Upper lobe of left lung (tissue), 6 donors: ENCODE results near the gene PHYKPL. TPM values are rescaled to one million over a fixed set of nuclear protein-coding genes. Genes with fewer than 3 reads are reported as not detected.

Experiments
- ATAC-seq, 2 donors: fragments of 200-7000 bp; cut with Tn5 transposase; one replicate each; pipeline ENCODE4 v1.9.1; 2022; ENCODE audit warnings: mild to moderate bottlenecking in 2 of 2, moderate library complexity in 2 of 2; ENCODE audit not compliant: low FRiP score in 2 of 2
- DNase-seq, 2 donors: peaks; one replicate each; pipeline ENCODE4 v3.0.0-alpha.2; 2019 to 2020
- H3K27ac ChIP-seq, 4 donors: fragments of 200-600 bp; sonication (generic); one replicate each; pipeline ENCODE4 v1.5.1; 2016 to 2019
- H3K27me3 ChIP-seq, 4 donors: fragments of 200-600 bp; sonication (generic); one replicate each; pipeline ENCODE4 v1.5.1; 2017 to 2019
- H3K36me3 ChIP-seq, 4 donors: fragments of 200-600 bp; sonication (generic); one replicate each; pipeline ENCODE4 v1.5.1; 2016 to 2019
- H3K4me1 ChIP-seq, 4 donors: fragments of 200-600 bp; sonication (generic); one replicate each; pipeline ENCODE4 v1.5.1; 2018 to 2019
- H3K4me3 ChIP-seq, 4 donors: fragments of 200-600 bp; sonication (generic); one replicate each; pipeline ENCODE4 v1.5.1; 2017 to 2019; ENCODE audit warnings: mild to moderate bottlenecking in 2 of 4, moderate library complexity in 1 of 4
- H3K9me3 ChIP-seq, 4 donors: fragments of 200-600 bp; sonication (generic); one replicate each; pipeline ENCODE4 v1.5.1; 2018 to 2019
- CTCF ChIP-seq, 6 experiments: fragments of 450-650 bp in 4 of 6; fragments of 200-600 bp in 2 of 6; sonication (generic) in 2 of 6; IDR thresholded peaks; one replicate each; pipeline ENCODE4 v1.5.1; 2016 to 2019; ENCODE audit warnings: antibody characterized with exemption in 6 of 6
- EP300 ChIP-seq, 4 donors: sonication (generic); formaldehyde crosslinking; IDR thresholded peaks; one replicate each; pipeline ENCODE4 v1.5.1; 2017; ENCODE audit warnings: antibody characterized with exemption in 4 of 4, control low read depth in 2 of 4
- POLR2A ChIP-seq, 4 donors: fragments of 450-650 bp; IDR thresholded peaks; one replicate each; pipeline ENCODE4 v1.5.1; 2016 to 2017; ENCODE audit warnings: antibody characterized with exemption in 4 of 4, mild to moderate bottlenecking in 2 of 4
- POLR2AphosphoS5 ChIP-seq, 2 donors: sonication (generic); formaldehyde crosslinking; IDR thresholded peaks; one replicate each; pipeline ENCODE4 v1.5.1; 2017; ENCODE audit warnings: antibody characterized with exemption in 2 of 2
- WGBS, 2 donors: methylation state at CpG; one replicate each; pipeline ENCODE4 v1.1.5; 2017 to 2018; 5-methylcytosine and 5-hydroxymethylcytosine counted together
- total RNA-seq, 6 donors: library from RNA; depleted of rRNA in 4 of 6; stranded (reverse); fragments of >200 nt in 4 of 6; gene quantifications; one replicate each; pipeline versions ENCODE4 v1.1.0 to v1.2.1, GENCODE V29; 2016 to 2021
- donor health status: DM: no; HTN: no; CAD: no; lungs with moderate emphysema.
- donor health status: DM: no; HTN: yes; CAD: no; lungs with severe emphysema.

Gene PHYKPL
- total RNA-seq, 6 donors from 2014 or later = 61.0 to 237 (median 91.9) TPM

- no peak overlapping the region for H3K27ac ChIP-seq
- 80 to 85% methylated on average over 5 of the region's 5 CpGs for WGBS, 2 donors
- no peak for TF ChIP-seq POLR2A (IDR thresholded peaks at IDR 0.05)
- no peak for TF ChIP-seq CTCF (IDR thresholded peaks at IDR 0.05)
- no peak for TF ChIP-seq POLR2AphosphoS5 (IDR thresholded peaks at IDR 0.05)
- no peak for TF ChIP-seq EP300 (IDR thresholded peaks at IDR 0.05)
- no peaks in the 10 kb centered on the region for H3K9me3 ChIP-seq
- peaks cover 9 to 18% (median 13%) of the 10 kb centered on the region in 4 donors for H3K4me1 ChIP-seq
- H3K27me3 ChIP-seq = no peaks in the 10 kb centered on the region
- H3K4me3 ChIP-seq = no peak overlapping the region
- ATAC-seq (no peak), DNase-seq (no peak)
- peaks cover 0 to 87% (median 46%) of the 10 kb centered on the region in 4 donors for H3K36me3 ChIP-seq
Observed at GRCh38 chr5:178223196-178223773, 9.3 kb downstream of the PHYKPL start.

- H3K4me1 ChIP-seq = peaks cover 9 to 18% (median 13%) of the 10 kb centered on the region in 4 donors
- 99% methylated on average over 14 to 15 of the region's 15 CpGs for WGBS, 2 donors
- H3K9me3 ChIP-seq = no peaks in the 10 kb centered on the region
- H3K27ac ChIP-seq = no peak overlapping the region
- H3K36me3 ChIP-seq = peaks cover 0 to 80% (median 37%) of the 10 kb centered on the region in 4 donors
- peak in 1 of 2 donors; percentile 56 for DNase-seq
- no peaks in the 10 kb centered on the region for H3K27me3 ChIP-seq
- no peak for ATAC-seq
- TF ChIP-seq POLR2A (IDR thresholded peaks at IDR 0.05) (no peak), CTCF (IDR thresholded peaks at IDR 0.05) (no peak), EP300 (IDR thresholded peaks at IDR 0.05) (no peak), POLR2AphosphoS5 (IDR thresholded peaks at IDR 0.05) (no peak)
- no peak overlapping the region for H3K4me3 ChIP-seq
Observed at GRCh38 chr5:178222292-178222691, 10.3 kb downstream of the PHYKPL start.

GRCh38 chr5:178221853-178222252, 10.7 kb downstream of the PHYKPL start:
- peaks cover 9 to 18% (median 13%) of the 10 kb centered on the region in 4 donors for H3K4me1 ChIP-seq
- H3K36me3 ChIP-seq = peaks cover 0 to 80% (median 37%) of the 10 kb centered on the region in 4 donors
- H3K27me3 ChIP-seq = no peaks in the 10 kb centered on the region
- WGBS, 2 donors = 92 to 98% methylated on average over 5 of the region's 5 CpGs
- DNase-seq = no peak
- no peak overlapping the region for H3K4me3 ChIP-seq
- TF ChIP-seq CTCF (IDR thresholded peaks at IDR 0.05) = no peak
- no peak for TF ChIP-seq POLR2A (IDR thresholded peaks at IDR 0.05)
- no peak for TF ChIP-seq POLR2AphosphoS5 (IDR thresholded peaks at IDR 0.05)
- TF ChIP-seq EP300 (IDR thresholded peaks at IDR 0.05) = no peak
- H3K9me3 ChIP-seq = no peaks in the 10 kb centered on the region
- H3K27ac ChIP-seq = peak overlapping the region in 1 of 4 donors; percentile 0
- ATAC-seq = no peak

GRCh38 chr5:178221282-178221681, 11.3 kb downstream of the PHYKPL start:
- H3K4me3 ChIP-seq = no peak overlapping the region
- TF ChIP-seq POLR2A (IDR thresholded peaks at IDR 0.05) = no peak
- no peak for TF ChIP-seq POLR2AphosphoS5 (IDR thresholded peaks at IDR 0.05)
- no peak for TF ChIP-seq EP300 (IDR thresholded peaks at IDR 0.05)
- no peak for TF ChIP-seq CTCF (IDR thresholded peaks at IDR 0.05)
- 61 to 69% methylated on average over 3 of the region's 3 CpGs for WGBS, 2 donors
- DNase-seq (no peak), ATAC-seq (peak in 1 of 2 donors; percentile 3)
- H3K9me3 ChIP-seq = no peaks in the 10 kb centered on the region
- peaks cover 0 to 80% (median 40%) of the 10 kb centered on the region in 4 donors for H3K36me3 ChIP-seq
- no peaks in the 10 kb centered on the region for H3K27me3 ChIP-seq
- peak overlapping the region in 1 of 4 donors; percentile 0 for H3K27ac ChIP-seq
- peaks cover 9 to 18% (median 13%) of the 10 kb centered on the region in 4 donors for H3K4me1 ChIP-seq

GRCh38 chr5:178218827-178219226, 13.8 kb downstream of the PHYKPL start:
- DNase-seq (no peak), ATAC-seq (no peak)
- no peaks in the 10 kb centered on the region for H3K27me3 ChIP-seq
- H3K4me3 ChIP-seq = no peak overlapping the region
- H3K9me3 ChIP-seq = no peaks in the 10 kb centered on the region
- 83% methylated on average over 3 of the region's 3 CpGs for WGBS, 2 donors
- H3K4me1 ChIP-seq = peaks cover 4 to 26% (median 12%) of the 10 kb centered on the region in 4 donors
- TF ChIP-seq POLR2A (IDR thresholded peaks at IDR 0.05) (no peak), POLR2AphosphoS5 (IDR thresholded peaks at IDR 0.05) (no peak), CTCF (IDR thresholded peaks at IDR 0.05) (no peak), EP300 (IDR thresholded peaks at IDR 0.05) (no peak)
- peaks cover 8 to 81% (median 47%) of the 10 kb centered on the region in 4 donors for H3K36me3 ChIP-seq
- H3K27ac ChIP-seq = no peak overlapping the region
